Measurements from ENCODE around the gene LZTS2. TPM values are rescaled to one million over a fixed set of nuclear protein-coding genes. Genes with fewer than 3 reads are reported as not detected.

LZTS2 gene
- total RNA-seq, 1 donor from 2014 or later = 56.7 TPM

DNA sequence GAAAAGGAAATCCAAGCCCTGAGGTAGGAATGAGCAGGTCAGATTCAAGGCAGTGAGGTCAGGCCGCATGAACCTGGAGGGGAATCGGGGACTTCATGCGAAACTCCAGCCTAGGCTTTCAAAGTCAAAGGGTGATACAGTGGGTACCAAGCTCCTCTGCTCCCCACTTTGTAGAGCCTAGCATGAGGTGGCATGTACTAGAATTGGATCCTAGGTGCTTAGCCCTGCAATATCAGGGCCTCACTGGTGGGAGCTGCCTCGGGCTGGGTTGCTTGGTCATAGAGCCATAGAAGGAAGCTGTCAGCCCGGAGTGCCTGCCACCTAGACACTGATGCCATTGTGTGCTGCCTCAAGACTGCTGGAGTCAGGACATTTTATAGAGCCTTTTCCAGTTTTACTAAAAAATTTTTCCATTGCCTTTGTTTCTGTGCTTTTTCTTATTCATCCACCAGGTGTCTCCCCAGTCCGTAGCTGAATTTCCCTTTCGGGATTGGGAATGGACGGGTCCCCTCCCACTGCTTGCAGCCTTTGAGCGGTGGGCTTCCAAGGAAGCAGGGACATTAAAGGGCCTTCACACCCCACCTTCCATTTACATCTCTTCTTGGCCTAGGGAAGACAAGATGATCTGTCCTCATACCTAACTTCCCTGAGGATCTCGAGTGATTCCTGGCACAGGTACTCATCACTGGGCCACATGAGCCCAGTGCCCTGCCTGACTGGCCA is 5.5 kb upstream of the LZTS2 start:
- DNase-seq = no peak
- Mint-ChIP-seq H3K27ac (ENCODE audit: unreplicated experiment) (no peak overlapping the region), H3K27me3 (ENCODE audit: unreplicated experiment) (peaks cover 10% of the 10 kb centered on the region), H3K4me1 (ENCODE audit: low read depth, unreplicated experiment) (peaks cover 6% of the 10 kb centered on the region), H3K4me3 (ENCODE audit: unreplicated experiment) (no peak overlapping the region), H3K9me3 (ENCODE audit: unreplicated experiment) (peaks cover 8% of the 10 kb centered on the region), H3K36me3 (ENCODE audit: unreplicated experiment) (no peaks in the 10 kb centered on the region)
- TF ChIP-seq, protein P1, sequence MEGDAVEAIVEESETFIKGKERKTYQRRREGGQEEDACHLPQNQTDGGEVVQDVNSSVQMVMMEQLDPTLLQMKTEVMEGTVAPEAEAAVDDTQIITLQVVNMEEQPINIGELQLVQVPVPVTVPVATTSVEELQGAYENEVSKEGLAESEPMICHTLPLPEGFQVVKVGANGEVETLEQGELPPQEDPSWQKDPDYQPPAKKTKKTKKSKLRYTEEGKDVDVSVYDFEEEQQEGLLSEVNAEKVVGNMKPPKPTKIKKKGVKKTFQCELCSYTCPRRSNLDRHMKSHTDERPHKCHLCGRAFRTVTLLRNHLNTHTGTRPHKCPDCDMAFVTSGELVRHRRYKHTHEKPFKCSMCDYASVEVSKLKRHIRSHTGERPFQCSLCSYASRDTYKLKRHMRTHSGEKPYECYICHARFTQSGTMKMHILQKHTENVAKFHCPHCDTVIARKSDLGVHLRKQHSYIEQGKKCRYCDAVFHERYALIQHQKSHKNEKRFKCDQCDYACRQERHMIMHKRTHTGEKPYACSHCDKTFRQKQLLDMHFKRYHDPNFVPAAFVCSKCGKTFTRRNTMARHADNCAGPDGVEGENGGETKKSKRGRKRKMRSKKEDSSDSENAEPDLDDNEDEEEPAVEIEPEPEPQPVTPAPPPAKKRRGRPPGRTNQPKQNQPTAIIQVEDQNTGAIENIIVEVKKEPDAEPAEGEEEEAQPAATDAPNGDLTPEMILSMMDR (IDR thresholded peaks at IDR 0.05; ENCODE audit: partially characterized antibody, unreplicated experiment) = peak; percentile 60

DNA sequence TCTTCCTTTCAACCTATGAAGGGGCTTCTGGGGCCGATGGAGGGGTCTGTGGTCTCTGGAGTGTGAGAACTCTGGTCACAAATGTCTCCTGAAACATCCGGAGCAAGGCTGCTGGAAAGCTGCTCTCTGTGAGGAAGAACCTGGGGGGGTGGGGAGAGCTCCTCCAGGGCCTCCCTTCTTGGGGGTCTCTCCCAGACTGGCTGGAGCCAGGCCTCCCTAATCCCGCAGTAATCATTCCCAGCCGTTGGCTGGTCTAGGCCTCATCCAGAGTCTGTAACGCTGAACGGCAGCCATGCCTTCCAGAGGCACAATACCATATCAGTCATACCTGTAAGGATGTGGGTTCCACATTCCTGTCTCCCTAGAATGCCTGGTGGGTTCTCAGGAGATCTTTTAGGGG is 4.4 kb upstream of the LZTS2 start:
- Mint-ChIP-seq H3K4me1 (ENCODE audit: low read depth, unreplicated experiment) (peaks cover 6% of the 10 kb centered on the region), H3K27ac (ENCODE audit: unreplicated experiment) (no peak overlapping the region), H3K36me3 (ENCODE audit: unreplicated experiment) (no peaks in the 10 kb centered on the region), H3K27me3 (ENCODE audit: unreplicated experiment) (peaks cover 10% of the 10 kb centered on the region), H3K9me3 (ENCODE audit: unreplicated experiment) (peaks cover 8% of the 10 kb centered on the region), H3K4me3 (ENCODE audit: unreplicated experiment) (no peak overlapping the region)
- no peak for DNase-seq
- TF ChIP-seq, protein P1 (IDR thresholded peaks at IDR 0.05; ENCODE audit: partially characterized antibody, unreplicated experiment) = no peak

DNA sequence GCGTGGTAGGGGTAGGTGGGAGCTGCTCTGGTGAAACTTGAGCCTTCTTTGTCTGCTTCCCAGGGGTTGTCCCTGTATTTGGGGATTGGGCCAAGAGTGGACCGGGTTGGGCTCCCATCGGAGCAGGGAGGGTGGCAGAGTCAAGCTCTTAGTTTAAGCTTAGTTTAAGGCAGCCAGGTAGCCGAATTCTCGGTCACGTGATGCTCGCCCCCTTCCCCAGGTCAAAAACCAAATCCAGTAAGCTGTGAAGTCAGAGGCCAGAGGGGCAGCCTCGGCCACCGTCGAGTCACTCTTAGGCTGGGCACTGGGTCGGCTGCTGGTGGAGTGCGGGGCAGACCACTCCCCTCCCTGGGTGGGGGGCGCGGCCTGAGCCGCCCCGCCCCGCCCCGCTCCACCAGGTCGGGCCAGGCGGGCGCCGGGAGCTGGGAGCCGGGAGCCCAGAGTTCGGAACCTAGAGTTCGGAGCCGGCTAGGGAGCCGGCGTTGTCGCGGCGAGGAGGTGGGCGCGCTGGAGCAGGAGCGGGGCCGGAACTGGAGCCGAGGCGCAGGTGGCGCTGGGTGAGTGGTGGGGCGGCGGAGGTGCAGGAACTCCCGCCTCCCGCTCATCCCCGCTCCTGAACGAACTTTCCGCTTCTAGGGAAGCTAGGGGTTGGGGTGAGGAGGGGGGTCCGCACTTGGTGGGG is 2.8 kb upstream of the LZTS2 start:
- H3K4me3 Mint-ChIP-seq (ENCODE audit: unreplicated experiment) = peak overlapping the region; percentile 88
- peak; percentile 65 for DNase-seq

DNA sequence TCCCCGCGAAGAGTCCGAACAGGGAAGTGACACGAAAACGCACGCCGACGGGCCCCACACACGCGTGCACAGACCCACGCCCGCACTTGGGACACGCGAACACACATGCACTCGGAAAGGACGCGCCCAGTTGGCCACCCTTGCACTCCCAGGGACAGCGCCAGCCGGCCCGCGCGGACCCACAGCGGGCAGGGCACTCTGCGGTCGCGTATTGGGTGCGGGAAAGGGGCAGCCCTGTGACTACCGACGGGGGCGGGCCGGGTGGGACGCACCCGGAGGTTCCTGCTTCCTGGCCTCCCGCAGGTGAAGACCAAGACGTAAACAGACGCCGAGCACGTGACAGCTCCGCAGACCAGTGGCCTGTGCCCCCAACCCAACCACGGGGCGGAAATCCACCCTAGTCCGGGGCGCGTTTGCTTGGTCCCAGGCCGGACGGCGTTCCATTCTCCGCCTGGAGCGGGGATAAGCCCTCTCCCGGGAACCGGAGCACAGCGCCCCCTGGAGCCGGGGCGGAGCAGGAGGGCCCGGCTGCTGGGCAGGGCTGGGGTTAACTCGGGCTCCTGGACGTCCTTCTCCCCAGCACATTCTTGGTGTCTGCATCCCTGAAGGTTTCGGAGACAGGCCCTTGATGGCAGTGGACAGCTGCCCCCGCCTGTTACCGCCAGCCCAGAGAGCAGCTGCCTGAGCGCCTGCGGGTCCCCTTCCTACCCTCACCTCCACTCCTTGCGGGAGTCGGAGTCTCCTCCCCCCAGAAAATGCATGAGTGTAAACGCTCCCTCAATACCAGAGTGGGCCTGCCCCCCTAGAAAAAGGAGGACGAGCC is 2.0 kb upstream of the LZTS2 start:
- H3K9me3 Mint-ChIP-seq (ENCODE audit: unreplicated experiment) = peaks cover 12% of the 10 kb centered on the region

More for the DNA sequence above, 2.8 kb upstream of the LZTS2 start:
- H3K9me3 Mint-ChIP-seq (ENCODE audit: unreplicated experiment) = peaks cover 12% of the 10 kb centered on the region
- H3K27ac Mint-ChIP-seq (ENCODE audit: unreplicated experiment) = peak overlapping the region; percentile 84
- TF ChIP-seq, protein P1 (IDR thresholded peaks at IDR 0.05; ENCODE audit: partially characterized antibody, unreplicated experiment) = no peak
- H3K36me3 Mint-ChIP-seq (ENCODE audit: unreplicated experiment) = no peaks in the 10 kb centered on the region
- H3K27me3 Mint-ChIP-seq (ENCODE audit: unreplicated experiment) = peaks cover 14% of the 10 kb centered on the region
- H3K4me1 Mint-ChIP-seq (ENCODE audit: low read depth, unreplicated experiment) = peaks cover 16% of the 10 kb centered on the region

More for the DNA sequence above, 2.0 kb upstream of the LZTS2 start:
- TF ChIP-seq, protein P1 (IDR thresholded peaks at IDR 0.05; ENCODE audit: partially characterized antibody, unreplicated experiment) = peak; percentile 91
- H3K27ac Mint-ChIP-seq (ENCODE audit: unreplicated experiment) = peak overlapping the region; percentile 97
- DNase-seq = peak; percentile 92
- H3K4me1 Mint-ChIP-seq (ENCODE audit: low read depth, unreplicated experiment) = peaks cover 16% of the 10 kb centered on the region
- peaks cover 14% of the 10 kb centered on the region for H3K27me3 Mint-ChIP-seq (ENCODE audit: unreplicated experiment)
- no peaks in the 10 kb centered on the region for H3K36me3 Mint-ChIP-seq (ENCODE audit: unreplicated experiment)
- peak overlapping the region; percentile 92 for H3K4me3 Mint-ChIP-seq (ENCODE audit: unreplicated experiment)

All from glutamatergic neuron (in vitro differentiated cells).